ENCODE results near the gene SPOCK3.
"Not testable (repeated sequence)": the region's sequence is repeated elsewhere in the genome, so short reads cannot be mapped to it uniquely, and the experiment has no call there.

The SPOCK3 gene

GRCh38 chr4:166798126-166798525 is 436.2 kb downstream of the SPOCK3 start:
- DNase-seq, result no peak

DNA sequence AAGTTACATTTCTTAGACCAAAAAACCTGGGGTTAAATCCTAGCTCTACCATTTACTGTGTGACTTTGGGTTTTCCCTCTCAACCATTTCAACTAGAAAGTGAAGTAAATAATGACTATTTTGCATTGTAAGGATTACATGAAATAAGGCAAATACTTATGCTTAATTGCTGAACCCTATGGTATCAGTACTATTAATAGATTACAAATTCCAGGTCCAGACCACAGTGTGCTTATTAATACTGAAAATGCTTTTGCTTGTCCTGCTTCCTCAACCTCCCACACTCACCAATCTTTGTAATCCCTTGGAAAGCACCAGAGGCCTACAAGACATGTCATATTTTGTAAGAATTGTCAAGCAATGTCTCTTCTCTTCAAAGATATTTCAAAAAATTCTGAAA is 456.5 kb downstream of the SPOCK3 start:
- DNase-seq, result no peak

DNA sequence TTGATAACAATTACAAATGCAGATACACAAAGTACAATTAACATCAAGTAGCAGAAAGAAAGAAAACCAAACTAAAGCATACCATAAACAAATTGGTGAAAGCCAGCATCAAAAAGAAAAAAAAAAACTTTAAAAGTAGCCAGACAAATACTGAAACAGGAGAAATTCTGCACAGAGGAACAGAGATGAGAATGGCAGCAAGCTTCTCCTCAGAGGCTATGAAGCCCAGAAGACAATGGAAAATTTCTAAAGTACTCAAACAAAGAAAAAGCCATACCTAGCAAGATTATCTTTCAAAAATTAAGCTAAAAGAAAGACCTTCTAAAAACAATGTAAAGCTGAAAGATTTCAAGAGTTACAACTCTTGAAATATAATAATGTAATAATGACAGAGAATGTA is 471.3 kb downstream of the SPOCK3 start:
- DNase-seq, result no peak

GRCh38 chr4:166741742-166742141 is 492.6 kb downstream of the SPOCK3 start:
- DNase-seq, result no peak

DNA sequence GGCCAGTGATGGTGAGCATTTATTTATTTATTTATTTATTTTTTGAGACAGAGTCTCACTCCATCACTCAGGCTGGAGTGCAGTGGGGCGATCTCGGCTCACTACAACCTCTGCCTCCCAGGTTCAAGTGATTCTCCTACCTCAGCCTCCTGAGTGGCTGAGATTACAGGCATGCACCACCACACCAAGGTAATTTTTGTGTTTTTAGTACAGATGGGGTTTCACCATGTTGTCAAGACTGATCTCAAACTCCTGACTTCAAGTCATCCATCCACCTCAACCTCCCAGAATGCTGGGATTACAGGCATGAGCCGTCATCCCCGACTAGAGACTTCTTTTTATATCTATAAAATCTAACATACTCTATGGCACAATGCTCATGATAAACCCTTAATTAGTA is 495.1 kb downstream of the SPOCK3 start:
- not testable (repeated sequence) for DNase-seq

DNA sequence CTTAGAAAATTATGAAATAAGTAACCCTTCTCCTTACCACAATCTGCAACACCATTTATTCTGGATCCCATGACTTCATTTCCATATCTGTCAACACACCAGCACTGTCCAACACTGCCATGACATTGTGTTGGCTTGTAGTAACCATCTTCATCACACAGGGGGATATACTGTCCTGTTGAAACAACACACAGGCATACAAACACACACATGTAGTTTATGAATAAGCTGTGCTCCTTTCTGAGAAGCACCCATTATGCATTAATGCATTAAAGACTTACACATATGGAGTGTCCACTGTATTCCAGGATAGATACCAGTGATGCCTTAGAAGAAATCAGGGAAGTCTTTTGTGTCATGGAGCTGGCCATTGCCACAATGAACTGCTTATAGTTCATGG is 496.9 kb downstream of the SPOCK3 start:
- no peak for DNase-seq

GRCh38 chr4:166735553-166735952 is 498.7 kb downstream of the SPOCK3 start:
- DNase-seq, result no peak

GRCh38 chr4:166734797-166735196 is 499.5 kb downstream of the SPOCK3 start:
- DNase-seq, result no peak

DNA sequence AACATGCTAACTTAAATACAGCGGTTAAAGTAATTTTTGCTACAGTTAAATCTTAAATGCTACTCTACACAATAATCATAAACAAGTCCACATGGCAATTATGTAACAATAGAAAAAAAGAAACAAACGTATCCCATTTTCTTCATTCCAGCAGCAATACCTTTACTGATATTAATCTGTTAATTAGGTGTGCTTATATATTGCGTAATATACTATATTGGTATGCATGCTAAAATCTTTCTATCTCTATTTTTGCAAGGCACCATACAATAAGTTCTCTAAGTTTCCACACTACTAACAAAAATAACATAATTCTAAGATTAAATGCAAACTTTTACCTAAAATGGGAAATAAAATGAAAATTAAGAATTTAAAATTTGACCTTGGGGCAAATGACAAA is 500.6 kb downstream of the SPOCK3 start:
- DNase-seq, result no peak

DNA sequence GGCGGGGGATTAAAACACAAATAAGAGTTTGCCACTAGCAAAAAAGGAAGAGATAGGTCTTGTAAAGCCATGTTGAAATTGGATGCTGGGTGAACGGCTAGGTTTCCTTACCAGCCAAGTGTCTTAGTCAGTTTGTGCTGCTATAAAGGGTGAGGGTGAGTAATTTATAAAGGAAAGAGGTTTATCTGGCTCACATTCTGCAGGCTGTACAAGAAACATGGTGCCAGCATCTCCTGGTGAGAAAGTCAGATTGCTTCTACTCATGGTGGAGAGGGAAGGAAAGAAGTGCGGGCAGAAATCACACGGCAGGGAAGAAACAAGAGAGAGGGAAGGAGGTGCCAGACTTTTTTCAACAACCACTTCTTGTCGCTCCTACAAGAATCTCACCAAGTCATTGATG is 507.5 kb downstream of the SPOCK3 start:
- DNase-seq, result no peak

- no peak for DNase-seq
Observed at GRCh38 chr4:166724369-166724768, 509.9 kb downstream of the SPOCK3 start.

GRCh38 chr4:166723532-166724140 is 510.7 kb downstream of the SPOCK3 start:
- no peak for DNase-seq

DNA sequence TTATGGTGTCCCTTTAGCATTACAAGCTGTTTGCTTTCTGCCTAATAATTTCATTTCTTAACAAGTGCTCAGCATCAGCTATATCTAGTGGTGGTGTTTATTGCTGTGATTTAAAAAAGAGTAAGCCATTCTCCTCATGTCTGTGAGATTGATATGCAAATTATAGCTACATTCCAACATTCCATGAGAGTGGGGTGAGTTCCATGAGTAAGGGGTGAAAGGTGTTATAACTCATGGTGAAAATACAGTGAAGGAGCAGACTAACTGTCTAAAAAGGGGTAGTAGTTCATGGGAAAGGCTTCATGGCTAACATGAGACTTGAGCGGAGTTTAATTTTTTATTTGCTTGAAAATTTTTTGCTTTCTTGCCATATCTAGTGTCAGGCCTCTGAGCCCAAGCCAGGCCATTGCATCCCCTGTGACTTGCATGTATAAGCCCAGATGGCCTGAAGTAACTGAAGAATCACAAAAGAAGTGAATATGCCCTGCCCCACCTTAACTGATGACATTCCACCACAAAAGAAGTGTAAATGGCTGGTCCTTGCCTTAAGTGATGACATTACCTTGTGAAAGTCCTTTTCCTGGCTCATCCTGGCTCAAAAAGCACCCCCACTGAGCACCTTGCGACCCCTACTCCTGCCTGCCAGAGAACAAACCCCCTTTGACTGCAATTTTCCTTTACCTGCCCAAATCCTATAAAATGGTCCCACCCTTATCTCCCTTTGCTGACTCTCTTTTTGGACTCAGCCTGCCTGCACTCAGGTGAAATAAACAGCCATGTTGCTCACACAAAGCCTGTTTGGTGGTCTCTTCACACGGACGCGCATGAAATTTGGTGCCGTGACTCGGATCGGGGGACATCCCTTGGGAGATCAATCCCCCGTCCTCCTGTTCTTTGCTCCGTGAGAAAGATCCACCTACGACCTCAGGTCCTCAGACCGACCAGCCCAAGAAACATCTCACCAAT is 518.3 kb downstream of the SPOCK3 start:
- DNase-seq, result not testable (repeated sequence)

- no peak for DNase-seq
Observed at GRCh38 chr4:166700592-166700991, 533.7 kb downstream of the SPOCK3 start.

DNA sequence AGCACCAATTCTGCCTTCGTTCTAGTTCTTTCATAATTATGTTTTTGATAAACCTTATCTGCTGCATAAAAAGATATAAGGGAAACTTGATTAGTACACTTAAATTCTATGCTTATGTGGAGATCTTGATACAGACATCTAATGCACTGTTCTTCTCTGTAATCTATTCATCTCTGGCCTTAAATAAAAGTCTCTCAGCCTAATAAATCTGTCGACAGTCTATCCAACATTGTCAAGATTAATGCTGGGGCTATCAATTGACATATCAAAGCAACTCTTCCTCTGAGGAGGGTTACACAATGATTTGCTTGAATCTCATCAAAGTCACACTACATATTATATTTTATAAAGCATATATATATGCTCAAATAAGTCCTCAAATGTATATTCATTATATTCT is 545.5 kb downstream of the SPOCK3 start:
- no peak for DNase-seq

GRCh38 chr4:166687828-166688227 is 546.5 kb downstream of the SPOCK3 start:
- DNase-seq, result no peak

Measured in activated CD4-positive, CD25-positive, alpha-beta regulatory T cell treated with anti-CD3 and anti-CD28 coated beads, Interleukin-2, amount 50 U/mL, for 72 hours (primary cell).